ENCODE data around the gene NEU4.

GRCh38 chr2:241821460-241822263 is 12.7 kb downstream of the NEU4 start:
- TF ChIP-seq, protein P1, sequence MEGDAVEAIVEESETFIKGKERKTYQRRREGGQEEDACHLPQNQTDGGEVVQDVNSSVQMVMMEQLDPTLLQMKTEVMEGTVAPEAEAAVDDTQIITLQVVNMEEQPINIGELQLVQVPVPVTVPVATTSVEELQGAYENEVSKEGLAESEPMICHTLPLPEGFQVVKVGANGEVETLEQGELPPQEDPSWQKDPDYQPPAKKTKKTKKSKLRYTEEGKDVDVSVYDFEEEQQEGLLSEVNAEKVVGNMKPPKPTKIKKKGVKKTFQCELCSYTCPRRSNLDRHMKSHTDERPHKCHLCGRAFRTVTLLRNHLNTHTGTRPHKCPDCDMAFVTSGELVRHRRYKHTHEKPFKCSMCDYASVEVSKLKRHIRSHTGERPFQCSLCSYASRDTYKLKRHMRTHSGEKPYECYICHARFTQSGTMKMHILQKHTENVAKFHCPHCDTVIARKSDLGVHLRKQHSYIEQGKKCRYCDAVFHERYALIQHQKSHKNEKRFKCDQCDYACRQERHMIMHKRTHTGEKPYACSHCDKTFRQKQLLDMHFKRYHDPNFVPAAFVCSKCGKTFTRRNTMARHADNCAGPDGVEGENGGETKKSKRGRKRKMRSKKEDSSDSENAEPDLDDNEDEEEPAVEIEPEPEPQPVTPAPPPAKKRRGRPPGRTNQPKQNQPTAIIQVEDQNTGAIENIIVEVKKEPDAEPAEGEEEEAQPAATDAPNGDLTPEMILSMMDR (IDR thresholded peaks at IDR 0.05): no peak
- no peak for TF ChIP-seq POLR2A (IDR thresholded peaks at IDR 0.05)
